ENCODE data around the gene TMEM221.
A peak's percentile ranks its signal among the peaks of the same experiment; 100 is the strongest.

TMEM221 gene

GRCh38 chr19:17448131-17448967 is at the start of gene TMEM221:
TMEM221 (minus strand) TSS chr19:17448668; CDS start chr19:17448462, 206 bp downstream.
- ATAC-seq, result peak; percentile 76
- Mint-ChIP-seq H3K4me1 (peaks cover 10% of the 10 kb centered on the region), H3K27me3 (peaks cover 34% of the 10 kb centered on the region), H3K9me3 (no peaks in the 10 kb centered on the region), H3K27ac (no peak within 1 kb of the TSS), H3K36me3 (no peaks in the 10 kb centered on the region), H3K4me3 (peak within 1 kb of the TSS; percentile 52)

GRCh38 chr19:17497149-17497798 is 48.8 kb upstream of the TMEM221 start:
- no peak for ATAC-seq
- no peaks in the 10 kb centered on the region for H3K9me3 Mint-ChIP-seq
- no peaks in the 10 kb centered on the region for H3K27me3 Mint-ChIP-seq
- H3K4me1 Mint-ChIP-seq, result peaks cover 45% of the 10 kb centered on the region
- H3K27ac Mint-ChIP-seq, result peak overlapping the region; percentile 22
- no peak overlapping the region for H3K4me3 Mint-ChIP-seq
- H3K36me3 Mint-ChIP-seq, result peaks cover 15% of the 10 kb centered on the region

- Mint-ChIP-seq H3K4me1 (peaks cover 45% of the 10 kb centered on the region), H3K4me3 (no peak overlapping the region), H3K36me3 (peaks cover 14% of the 10 kb centered on the region), H3K27me3 (no peaks in the 10 kb centered on the region), H3K9me3 (no peaks in the 10 kb centered on the region), H3K27ac (peak overlapping the region; percentile 22)
- ATAC-seq, result peak; percentile 93
Measured at GRCh38 chr19:17496337-17496997, 48.0 kb upstream of the TMEM221 start.

GRCh38 chr19:17495639-17496296 is 47.3 kb upstream of the TMEM221 start:
- peaks cover 45% of the 10 kb centered on the region for H3K4me1 Mint-ChIP-seq
- H3K4me3 Mint-ChIP-seq, result no peak overlapping the region
- H3K27me3 Mint-ChIP-seq, result no peaks in the 10 kb centered on the region
- H3K36me3 Mint-ChIP-seq, result peaks cover 11% of the 10 kb centered on the region
- no peaks in the 10 kb centered on the region for H3K9me3 Mint-ChIP-seq
- no peak overlapping the region for H3K27ac Mint-ChIP-seq
- no peak for ATAC-seq

- Mint-ChIP-seq H3K9me3 (no peaks in the 10 kb centered on the region), H3K4me3 (no peak overlapping the region), H3K27me3 (no peaks in the 10 kb centered on the region), H3K27ac (no peak overlapping the region), H3K36me3 (no peaks in the 10 kb centered on the region), H3K4me1 (peaks cover 33% of the 10 kb centered on the region)
- no peak for ATAC-seq
Measured at GRCh38 chr19:17491287-17491686, 42.8 kb upstream of the TMEM221 start.

GRCh38 chr19:17490411-17490810 is 41.9 kb upstream of the TMEM221 start:
- Mint-ChIP-seq H3K27me3 (no peaks in the 10 kb centered on the region), H3K4me1 (peaks cover 24% of the 10 kb centered on the region), H3K27ac (no peak overlapping the region), H3K9me3 (no peaks in the 10 kb centered on the region), H3K36me3 (no peaks in the 10 kb centered on the region), H3K4me3 (no peak overlapping the region)
- ATAC-seq, result no peak

GRCh38 chr19:17489392-17490030 is 41.0 kb upstream of the TMEM221 start:
- no peaks in the 10 kb centered on the region for H3K36me3 Mint-ChIP-seq
- no peak for ATAC-seq
- no peak overlapping the region for H3K27ac Mint-ChIP-seq
- H3K4me3 Mint-ChIP-seq, result no peak overlapping the region
- no peaks in the 10 kb centered on the region for H3K9me3 Mint-ChIP-seq
- no peaks in the 10 kb centered on the region for H3K27me3 Mint-ChIP-seq
- peaks cover 24% of the 10 kb centered on the region for H3K4me1 Mint-ChIP-seq

- Mint-ChIP-seq H3K27me3 (no peaks in the 10 kb centered on the region), H3K27ac (peak overlapping the region; percentile 8), H3K4me3 (peak overlapping the region; percentile 50), H3K9me3 (no peaks in the 10 kb centered on the region), H3K4me1 (peaks cover 27% of the 10 kb centered on the region), H3K36me3 (no peaks in the 10 kb centered on the region)
- ATAC-seq, result peak; percentile 91
Measured at GRCh38 chr19:17488593-17489391, 40.3 kb upstream of the TMEM221 start.

GRCh38 chr19:17487284-17488121 is 39.0 kb upstream of the TMEM221 start:
- no peaks in the 10 kb centered on the region for H3K36me3 Mint-ChIP-seq
- no peaks in the 10 kb centered on the region for H3K9me3 Mint-ChIP-seq
- H3K27ac Mint-ChIP-seq, result peak overlapping the region; percentile 8
- no peak for ATAC-seq
- no peak overlapping the region for H3K4me3 Mint-ChIP-seq
- H3K4me1 Mint-ChIP-seq, result peaks cover 28% of the 10 kb centered on the region
- no peaks in the 10 kb centered on the region for H3K27me3 Mint-ChIP-seq

GRCh38 chr19:17486545-17487240 is 38.2 kb upstream of the TMEM221 start:
- ATAC-seq, result peak; percentile 29
- Mint-ChIP-seq H3K27ac (no peak overlapping the region), H3K36me3 (no peaks in the 10 kb centered on the region)

GRCh38 chr19:17484520-17485185 is 36.2 kb upstream of the TMEM221 start:
- Mint-ChIP-seq H3K27me3 (no peaks in the 10 kb centered on the region), H3K4me3 (no peak overlapping the region), H3K4me1 (peaks cover 27% of the 10 kb centered on the region)

More at GRCh38 chr19:17486545-17487240, 38.2 kb upstream of the TMEM221 start:
- Mint-ChIP-seq H3K4me3 (no peak overlapping the region), H3K9me3 (no peaks in the 10 kb centered on the region), H3K27me3 (no peaks in the 10 kb centered on the region), H3K4me1 (peaks cover 28% of the 10 kb centered on the region)

GRCh38 chr19:17483605-17484002 is 35.1 kb upstream of the TMEM221 start:
- ATAC-seq, result no peak

More at GRCh38 chr19:17484520-17485185, 36.2 kb upstream of the TMEM221 start:
- no peaks in the 10 kb centered on the region for H3K36me3 Mint-ChIP-seq
- no peaks in the 10 kb centered on the region for H3K9me3 Mint-ChIP-seq
- no peak overlapping the region for H3K27ac Mint-ChIP-seq
- no peak for ATAC-seq

More at GRCh38 chr19:17483605-17484002, 35.1 kb upstream of the TMEM221 start:
- H3K36me3 Mint-ChIP-seq, result no peaks in the 10 kb centered on the region
- no peak overlapping the region for H3K4me3 Mint-ChIP-seq
- H3K4me1 Mint-ChIP-seq, result peaks cover 16% of the 10 kb centered on the region
- no peaks in the 10 kb centered on the region for H3K27me3 Mint-ChIP-seq
- no peaks in the 10 kb centered on the region for H3K9me3 Mint-ChIP-seq
- H3K27ac Mint-ChIP-seq, result no peak overlapping the region

Measured in stimulated activated memory B cell treated with anti-CD40 and anti-IgM and Interleukin-4, amounts not matched to agents 10 μg/mL and 1 μg/mL and 100 μg/mL, for 72 hours (primary cell).